Measurements from ENCODE around the gene HACE1. TPM values are rescaled to one million over a fixed set of nuclear protein-coding genes. Genes with fewer than 3 reads are reported as not detected.
"Not testable (repeated sequence)": the region's sequence is repeated elsewhere in the genome, so short reads cannot be mapped to it uniquely, and the experiment has no call there.

Gene HACE1
- total RNA-seq, 4 donors from 2014 or later = 3.6 to 9.0 (median 5.1) TPM

- no peak for TF ChIP-seq CTCF (IDR thresholded peaks at IDR 0.05 in 4 of 5, conservative IDR thresholded peaks at IDR 0.05 in 1 of 5)
- Histone ChIP-seq H3K36me3 (no peaks in the 10 kb centered on the region), H3K27ac (peak overlapping the region in 1 of 4 donors; percentile 69), H3K9me3 (no peaks in the 10 kb centered on the region), H3K4me1 (peaks cover 7 to 10% of the 10 kb centered on the region in 2 donors), H3K27me3 (no peaks in the 10 kb centered on the region), H3K4me3 (peak overlapping the region; percentile 75 to 99 (median 84))
- intact Hi-C loops (cut with DNase I; ENCODE audit: low total_unique reads) (no loop called here), in situ Hi-C loops (cut with MboI; ENCODE audit: low sequenced_read_pairs in 4 of 4) (no loop called here)
- DNase-seq (no peak), ATAC-seq (no peak)
Observed at GRCh38 chr6:104858642-104859041, 1.1 kb downstream of the HACE1 start.

- intact Hi-C loops (cut with DNase I; ENCODE audit: low total_unique reads) (no loop called here), in situ Hi-C loops (cut with MboI; ENCODE audit: low sequenced_read_pairs in 4 of 4) (no loop called here)
- DNase-seq (no peak), ATAC-seq (no peak)
- TF ChIP-seq CTCF (IDR thresholded peaks at IDR 0.05 in 4 of 5, conservative IDR thresholded peaks at IDR 0.05 in 1 of 5) = no peak
- H3K36me3 ChIP-seq = peaks cover 0 to 7% of the 10 kb centered on the region in 2 donors
- H3K4me3 ChIP-seq = no peak overlapping the region
- no peaks in the 10 kb centered on the region for H3K27me3 ChIP-seq
- no peaks in the 10 kb centered on the region for H3K9me3 ChIP-seq
- H3K4me1 ChIP-seq = peaks cover 7 to 10% of the 10 kb centered on the region in 2 donors
- H3K27ac ChIP-seq = no peak overlapping the region
Observed at GRCh38 chr6:104855507-104855906, 4.2 kb downstream of the HACE1 start.

GRCh38 chr6:104847721-104848120 is 12.0 kb downstream of the HACE1 start:
- ATAC-seq; H3K27ac ChIP-seq; H3K9me3 ChIP-seq; H3K4me3 ChIP-seq; in situ Hi-C loops (cut with MboI; ENCODE audit: low sequenced_read_pairs in 4 of 4); H3K27me3 ChIP-seq; intact Hi-C loops (cut with DNase I; ENCODE audit: low total_unique reads); DNase-seq; H3K4me1 ChIP-seq: not testable (repeated sequence)
- peaks cover 3 to 26% of the 10 kb centered on the region in 2 donors for H3K36me3 ChIP-seq

- no peak for ATAC-seq
- in situ Hi-C loops (cut with MboI; ENCODE audit: low sequenced_read_pairs in 4 of 4) (no loop called here), intact Hi-C loops (cut with DNase I; ENCODE audit: low total_unique reads) (no loop called here)
- H3K36me3 ChIP-seq = peaks cover 0 to 6% of the 10 kb centered on the region in 2 donors
- DNase-seq = no peak
- no peak overlapping the region for H3K4me3 ChIP-seq
- TF ChIP-seq POLR2A (IDR thresholded peaks at IDR 0.05) = no peak
- no peak for TF ChIP-seq CTCF (IDR thresholded peaks at IDR 0.05 in 4 of 5, conservative IDR thresholded peaks at IDR 0.05 in 1 of 5)
- no peaks in the 10 kb centered on the region for H3K4me1 ChIP-seq
- no peaks in the 10 kb centered on the region for H3K9me3 ChIP-seq
- no peak overlapping the region for H3K27ac ChIP-seq
- no peaks in the 10 kb centered on the region for H3K27me3 ChIP-seq
Observed at GRCh38 chr6:104843229-104843628, 16.5 kb downstream of the HACE1 start.

GRCh38 chr6:104837158-104837557 is 22.6 kb downstream of the HACE1 start:
- no peak for TF ChIP-seq CTCF (IDR thresholded peaks at IDR 0.05 in 4 of 5, conservative IDR thresholded peaks at IDR 0.05 in 1 of 5)
- no peak for TF ChIP-seq POLR2A (IDR thresholded peaks at IDR 0.05)
- Histone ChIP-seq H3K36me3 (peaks cover 0 to 11% of the 10 kb centered on the region in 2 donors), H3K4me1 (no peaks in the 10 kb centered on the region), H3K27ac (no peak overlapping the region), H3K4me3 (no peak overlapping the region), H3K27me3 (no peaks in the 10 kb centered on the region), H3K9me3 (no peaks in the 10 kb centered on the region)
- ATAC-seq (no peak), DNase-seq (no peak)
- in situ Hi-C loops (cut with MboI; ENCODE audit: low sequenced_read_pairs in 4 of 4) = no loop called here
- intact Hi-C loops (cut with DNase I; ENCODE audit: low total_unique reads) = no loop called here

- H3K4me1 ChIP-seq; H3K4me3 ChIP-seq; H3K9me3 ChIP-seq; DNase-seq; H3K27me3 ChIP-seq; ATAC-seq; H3K27ac ChIP-seq; in situ Hi-C loops (cut with MboI; ENCODE audit: low sequenced_read_pairs in 4 of 4); intact Hi-C loops (cut with DNase I; ENCODE audit: low total_unique reads): not testable (repeated sequence)
- peaks cover 0 to 11% of the 10 kb centered on the region in 2 donors for H3K36me3 ChIP-seq
Observed at GRCh38 chr6:104836479-104837020, 23.2 kb downstream of the HACE1 start.

Data from gastrocnemius medialis (tissue), 4 donors.